HG03469 (cell line): Measurements from ENCODE around the gene TMEM163.
"Not testable (repeated sequence)": the region's sequence is repeated elsewhere in the genome, so short reads cannot be mapped to it uniquely, and the experiment has no call there.

Experiments
- ATAC-seq: cut with Tn5 transposase; IDR thresholded peaks from one replicate; pipeline ENCODE4 v1.9.1; 2021; ENCODE audit warnings: mild to moderate bottlenecking, moderate library complexity, moderate number of reproducible peaks; ENCODE audit not compliant: unreplicated experiment

Gene TMEM163

DNA sequence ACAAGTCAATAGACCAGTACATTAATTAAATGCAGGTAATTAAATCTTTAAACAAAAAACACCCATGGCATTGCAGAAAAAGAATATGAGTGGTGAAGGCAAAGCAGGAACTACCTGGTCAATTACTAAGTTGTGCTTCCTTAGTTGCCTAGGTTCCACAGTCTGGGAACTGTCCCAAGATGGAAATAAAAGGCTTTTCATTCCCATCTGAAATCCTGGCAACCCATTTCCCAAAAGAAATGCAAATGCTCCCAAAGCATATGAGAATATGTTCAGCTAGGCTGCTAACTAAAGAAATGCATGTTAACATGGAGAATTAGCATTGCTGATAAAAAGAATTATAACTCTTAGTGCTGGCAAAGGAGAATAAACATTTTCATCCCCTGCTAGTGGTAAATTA, 177.8 kb downstream of the TMEM163 start:
- no peak for ATAC-seq

DNA sequence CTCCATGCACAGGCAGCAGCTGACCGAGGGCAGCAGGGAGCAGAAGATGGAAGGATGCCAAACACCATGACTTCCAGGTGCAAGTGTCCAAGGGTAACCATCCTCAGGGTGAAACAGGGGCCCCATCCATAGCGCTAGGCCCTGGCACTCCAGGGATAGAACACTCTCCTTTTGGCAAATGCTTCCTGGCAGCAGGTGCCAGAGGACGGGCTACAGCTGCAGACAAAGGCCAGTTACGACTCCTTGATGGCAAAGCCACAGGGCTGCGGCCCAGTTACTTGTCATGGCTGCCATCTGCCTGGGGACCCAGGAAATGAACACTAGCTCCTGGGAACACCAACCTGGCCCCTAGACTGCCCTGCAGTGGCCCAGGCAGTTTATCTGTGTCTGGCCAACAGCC, 178.8 kb downstream of the TMEM163 start:
- ATAC-seq, result no peak

DNA sequence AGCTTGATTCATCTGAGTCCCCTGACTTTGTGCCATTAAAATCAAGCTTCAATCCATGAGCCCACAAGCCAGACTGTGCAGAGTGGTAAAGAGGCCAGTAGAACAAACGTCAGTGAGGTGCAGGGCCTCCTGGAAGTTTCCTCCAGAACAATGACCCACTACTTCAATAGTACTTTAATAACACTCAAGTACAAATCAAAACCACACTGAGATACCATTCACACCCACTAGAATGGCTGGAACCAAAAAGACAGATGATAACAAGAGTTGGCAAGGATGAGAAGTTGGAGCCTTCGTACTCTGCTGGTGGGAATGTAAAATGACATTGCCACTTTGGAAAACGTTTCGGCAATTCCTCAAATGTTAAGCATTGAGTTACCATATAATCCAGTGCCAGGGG, 181.1 kb downstream of the TMEM163 start:
- no peak for ATAC-seq

DNA sequence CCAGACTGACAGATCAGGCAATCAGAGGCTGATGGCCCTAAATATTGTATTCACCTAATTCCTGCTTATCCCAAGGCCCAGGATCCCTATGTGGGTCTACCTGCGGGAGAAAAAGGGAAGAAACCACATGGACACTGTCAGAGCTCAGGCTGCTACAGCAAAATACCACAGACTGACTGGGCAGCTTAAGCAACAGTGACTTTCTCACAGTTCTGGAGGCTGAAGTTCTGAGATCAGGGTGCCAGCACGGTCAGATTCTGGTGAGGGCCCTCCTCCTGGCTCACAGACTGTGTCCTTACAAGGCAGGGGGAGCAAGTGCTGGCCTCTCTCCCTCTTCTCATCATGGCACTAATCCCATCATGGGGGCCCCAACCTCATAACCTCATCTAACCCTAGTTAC, 181.7 kb downstream of the TMEM163 start:
- no peak for ATAC-seq

DNA sequence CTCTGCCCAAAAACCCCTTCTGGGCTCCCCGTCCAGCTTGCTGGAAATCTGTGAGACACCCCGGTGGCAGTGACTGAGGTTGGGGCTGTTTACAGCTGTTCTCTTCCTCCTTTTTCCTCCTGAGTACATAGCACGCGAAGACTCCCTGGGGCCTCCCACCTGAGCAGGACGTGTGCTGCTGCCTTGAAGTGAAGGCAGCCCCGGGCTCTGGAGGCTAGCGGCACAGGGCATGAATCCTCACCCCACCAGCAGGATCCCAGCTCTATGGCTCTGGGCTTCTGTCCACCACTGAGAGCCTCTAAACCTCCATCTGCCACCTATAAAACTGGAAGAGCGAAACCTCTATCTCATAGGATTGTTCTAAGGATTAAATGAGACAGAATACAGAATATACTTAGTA, 182.5 kb downstream of the TMEM163 start:
- no peak for ATAC-seq

DNA sequence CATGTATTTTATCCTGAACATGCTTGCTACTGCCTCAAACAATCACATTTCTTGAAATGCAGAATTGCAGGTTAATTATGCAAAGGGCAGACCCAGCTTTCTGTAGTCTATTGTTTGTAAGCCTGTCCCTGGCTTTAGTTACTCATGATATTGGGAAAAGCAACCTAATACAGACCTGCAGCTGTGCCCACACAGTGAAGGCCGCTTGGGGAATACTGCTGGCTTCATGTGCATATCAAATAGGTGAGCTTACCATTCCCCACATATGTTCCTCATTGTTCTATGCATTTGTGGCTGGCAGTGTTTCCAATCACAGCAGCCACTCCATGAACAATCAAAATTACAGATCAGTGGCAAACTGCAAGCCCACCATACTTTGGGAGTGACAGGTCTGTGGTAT, 186.3 kb downstream of the TMEM163 start:
- no peak for ATAC-seq

DNA sequence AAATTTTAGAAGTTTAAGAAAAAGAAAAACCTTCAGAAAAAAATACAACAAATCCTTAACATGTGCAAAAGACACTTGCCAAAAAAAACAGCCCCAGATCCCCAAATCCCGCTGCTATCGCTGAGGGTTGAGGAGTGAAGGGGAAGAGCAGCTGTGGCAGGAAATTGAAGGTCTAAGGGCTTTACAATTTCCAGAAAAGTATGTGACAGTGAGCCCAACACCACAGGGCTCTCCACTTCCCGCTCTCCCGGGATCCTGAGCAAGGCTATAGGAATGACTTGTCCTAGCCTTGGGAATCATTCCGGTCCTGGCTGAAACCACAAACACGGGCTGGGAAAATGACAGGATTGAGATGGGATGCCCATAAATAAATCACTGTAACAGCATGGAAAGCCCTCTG, 191.4 kb downstream of the TMEM163 start:
- no peak for ATAC-seq

DNA sequence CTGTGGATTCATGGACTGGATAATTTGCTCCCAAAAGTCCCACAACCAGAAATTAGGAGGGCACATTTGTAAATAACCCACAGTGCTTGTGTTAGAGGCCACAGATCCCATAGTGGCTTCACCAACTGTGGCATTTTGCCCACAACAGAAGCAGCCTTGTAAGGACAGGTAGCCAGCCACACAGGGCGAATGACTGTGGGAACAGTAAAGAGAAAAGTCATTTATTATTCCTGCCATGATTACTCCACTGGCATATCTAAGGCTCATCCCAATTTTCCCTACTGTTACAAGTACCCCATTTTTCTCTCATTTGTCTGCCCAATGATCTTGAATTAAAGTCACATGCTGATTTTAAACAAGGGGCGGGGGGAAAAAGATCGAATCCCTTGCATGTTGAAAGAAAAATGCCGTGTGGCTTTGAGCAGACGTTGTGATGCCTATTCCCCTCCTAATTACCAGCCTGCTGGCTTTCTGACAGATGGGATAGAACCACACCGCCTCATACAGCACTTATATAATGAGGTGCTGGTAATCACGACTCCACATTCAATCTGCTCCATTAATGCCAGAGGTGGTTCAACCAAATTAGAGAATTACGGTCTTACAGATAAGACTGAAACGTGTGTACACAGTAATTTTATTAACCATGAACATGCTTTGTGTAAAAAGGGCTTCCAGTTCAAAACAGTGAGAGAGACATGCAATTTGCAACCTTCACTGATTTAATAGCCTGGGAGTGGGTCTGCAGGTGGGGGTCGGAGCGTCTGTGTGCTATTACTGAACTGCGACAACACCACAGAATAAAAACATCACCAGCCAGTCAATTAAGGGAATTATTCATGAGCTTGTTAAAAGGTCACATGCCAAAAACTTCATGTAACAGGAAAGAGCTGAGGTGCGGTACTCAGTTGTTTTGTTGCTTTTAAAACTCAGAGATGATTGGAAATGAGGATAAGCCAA, 196.0 kb downstream of the TMEM163 start:
- no peak for ATAC-seq

DNA sequence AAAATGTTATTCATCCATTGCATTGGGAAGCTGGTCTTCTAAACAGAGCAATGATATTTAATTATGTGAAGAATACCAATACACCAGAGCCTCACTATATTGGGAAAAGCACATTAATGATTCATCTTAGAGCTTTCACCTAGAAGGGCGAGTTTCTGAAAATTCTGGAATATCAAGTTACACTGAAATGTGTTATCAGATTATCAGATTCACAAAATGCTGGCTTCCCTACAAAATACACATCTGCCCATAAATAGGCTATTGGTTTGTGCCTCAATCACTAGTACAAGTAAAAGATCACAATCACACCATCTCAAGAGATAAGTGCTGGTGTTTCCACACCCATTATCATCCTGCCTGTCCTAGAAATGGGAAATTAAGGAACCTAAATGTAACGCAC, 200.7 kb downstream of the TMEM163 start:
- ATAC-seq, result no peak

DNA sequence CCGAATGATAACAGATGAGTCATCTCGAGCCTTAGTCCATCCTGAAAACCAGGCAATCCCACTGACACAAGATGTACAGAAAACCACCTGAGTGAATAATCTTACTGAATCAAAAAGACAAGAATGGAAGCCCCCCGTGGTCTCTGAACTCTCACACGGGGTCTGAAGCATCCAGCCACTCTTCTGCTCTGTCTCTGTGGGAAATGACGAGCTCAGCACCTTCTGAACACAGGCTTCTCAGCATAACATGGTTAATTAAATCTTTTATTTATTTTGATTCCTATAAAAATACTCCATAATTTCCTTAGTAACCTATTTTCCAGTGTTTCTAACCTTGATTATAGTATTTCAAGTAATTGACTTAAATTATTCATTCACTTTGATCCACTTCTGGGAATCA, 203.7 kb downstream of the TMEM163 start:
- no peak for ATAC-seq

DNA sequence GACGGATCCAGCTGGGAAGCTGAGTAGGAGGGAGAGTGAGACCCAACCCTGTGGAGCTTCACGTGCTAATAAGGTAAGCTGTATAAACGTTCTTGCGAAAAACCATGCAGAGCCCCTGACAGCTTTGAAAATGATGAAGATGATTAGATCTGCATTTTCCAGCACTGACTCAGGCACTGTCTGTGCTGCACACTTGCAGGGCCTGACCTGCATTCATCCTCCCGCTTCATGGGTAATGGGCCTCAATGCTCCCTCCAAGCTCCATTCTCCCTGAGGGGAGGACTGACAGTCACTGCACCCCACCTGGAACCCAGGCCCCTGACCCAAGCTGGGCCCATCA, 205.4 kb downstream of the TMEM163 start:
- ATAC-seq, result no peak

DNA sequence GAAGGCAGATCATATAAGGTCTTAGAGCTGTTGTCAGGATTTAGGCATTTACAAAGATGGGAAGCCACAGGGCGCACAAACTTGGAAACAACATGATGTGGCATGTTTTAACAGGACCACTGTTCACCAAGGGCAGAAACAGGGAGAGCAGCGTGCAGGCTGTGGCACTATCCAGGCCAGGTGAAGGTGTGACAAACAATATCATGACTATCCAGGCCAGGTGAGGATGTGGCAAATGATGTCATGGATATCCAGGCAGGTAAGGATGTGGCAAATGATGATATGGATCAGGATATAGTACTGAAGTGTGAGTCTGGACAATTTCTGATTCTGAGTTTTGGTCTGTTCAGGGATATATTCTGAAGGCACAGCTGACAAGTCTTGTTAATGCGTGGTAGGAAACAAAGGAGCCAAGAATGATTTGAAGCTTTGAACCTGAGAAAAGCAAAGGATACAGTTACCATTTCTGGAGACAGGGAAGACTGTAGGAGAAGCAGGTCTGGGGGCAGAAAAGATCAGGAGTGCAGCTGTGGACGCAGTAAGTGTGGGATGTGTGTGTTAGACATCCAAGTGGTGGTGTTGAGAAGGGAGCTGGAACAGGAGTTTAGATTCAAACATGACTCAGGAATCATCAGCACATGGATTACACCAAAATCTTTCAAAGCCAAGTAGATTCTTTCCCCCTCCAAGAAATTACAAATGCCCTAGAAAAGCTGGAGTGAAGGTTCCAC, 205.9 kb downstream of the TMEM163 start:
- no peak for ATAC-seq

DNA sequence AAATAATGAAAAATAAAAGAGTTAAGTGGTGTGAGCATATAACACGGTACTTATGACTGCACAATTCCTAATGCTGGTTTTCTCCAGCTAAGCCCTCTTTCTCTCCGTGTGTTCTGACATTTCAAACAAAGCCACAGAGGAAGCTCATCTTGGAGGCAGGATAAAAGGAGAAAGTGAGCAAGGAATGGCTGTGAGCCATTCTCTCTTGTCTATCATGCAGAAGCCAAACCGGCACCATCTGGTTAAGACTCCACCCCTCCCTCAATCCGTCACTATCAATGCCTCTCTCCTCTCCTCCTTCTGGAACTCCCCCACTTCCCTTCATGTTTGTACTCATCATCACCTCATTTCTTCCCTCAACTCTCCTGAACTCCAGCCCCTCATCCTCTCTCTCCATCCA, 210.4 kb downstream of the TMEM163 start:
- ATAC-seq, result no peak

DNA sequence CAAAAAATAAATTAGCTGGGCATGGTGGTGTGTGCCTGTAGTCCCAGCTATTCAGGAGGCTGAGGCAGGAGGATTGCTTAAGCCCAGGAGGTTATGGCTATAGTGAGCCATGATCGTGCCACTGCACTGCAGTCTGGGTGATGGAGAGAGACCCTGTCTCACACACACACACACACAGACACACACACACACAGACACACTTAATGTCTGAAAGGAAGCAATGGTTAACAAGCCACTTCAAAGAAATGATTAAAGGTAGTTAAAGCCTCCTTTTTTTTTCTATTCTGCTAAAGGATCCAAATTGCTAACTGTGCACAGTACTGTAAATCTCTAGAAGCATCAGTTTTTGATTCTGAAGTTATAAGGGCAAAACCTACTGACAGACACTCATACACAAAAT, 211.1 kb downstream of the TMEM163 start:
- ATAC-seq, result no peak

DNA sequence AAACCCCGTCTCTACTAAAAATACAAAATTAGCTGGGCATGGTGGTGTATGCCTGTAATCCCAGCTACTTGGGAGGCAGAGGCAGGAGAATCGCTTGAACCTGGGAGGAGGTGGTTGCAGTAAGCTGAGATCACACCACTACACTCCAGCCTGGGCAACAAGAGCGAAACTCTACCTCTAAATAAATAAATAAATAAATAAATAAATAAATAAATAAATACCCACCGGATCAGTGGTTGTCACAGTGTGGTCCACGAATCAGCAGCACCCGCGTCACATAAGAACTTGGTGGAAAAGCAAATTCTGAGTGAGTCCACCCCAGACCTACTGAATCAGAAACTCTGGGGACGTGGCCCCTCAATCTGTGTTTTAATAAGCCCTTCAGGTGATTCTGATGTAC, 211.6 kb downstream of the TMEM163 start:
- not testable (repeated sequence) for ATAC-seq

DNA sequence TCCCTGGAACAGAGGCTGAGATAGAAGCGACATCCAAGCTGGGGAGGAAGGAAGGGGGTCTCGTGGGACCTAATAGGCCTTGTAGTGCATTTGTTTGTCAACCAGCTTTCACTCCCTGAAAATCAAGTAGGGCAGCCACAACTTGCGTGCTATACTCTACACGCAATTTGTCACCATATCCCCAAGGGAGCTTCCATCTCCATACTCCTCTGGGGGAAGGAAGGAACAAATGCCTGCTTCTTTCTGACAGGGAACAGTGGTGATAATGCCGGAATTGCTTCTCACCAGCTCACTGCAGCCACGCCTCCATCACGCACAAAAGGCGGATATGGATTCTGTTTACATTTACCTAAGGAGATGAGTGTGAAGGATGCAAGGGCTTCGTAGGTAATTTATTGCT, 213.4 kb downstream of the TMEM163 start:
- ATAC-seq, result no peak

DNA sequence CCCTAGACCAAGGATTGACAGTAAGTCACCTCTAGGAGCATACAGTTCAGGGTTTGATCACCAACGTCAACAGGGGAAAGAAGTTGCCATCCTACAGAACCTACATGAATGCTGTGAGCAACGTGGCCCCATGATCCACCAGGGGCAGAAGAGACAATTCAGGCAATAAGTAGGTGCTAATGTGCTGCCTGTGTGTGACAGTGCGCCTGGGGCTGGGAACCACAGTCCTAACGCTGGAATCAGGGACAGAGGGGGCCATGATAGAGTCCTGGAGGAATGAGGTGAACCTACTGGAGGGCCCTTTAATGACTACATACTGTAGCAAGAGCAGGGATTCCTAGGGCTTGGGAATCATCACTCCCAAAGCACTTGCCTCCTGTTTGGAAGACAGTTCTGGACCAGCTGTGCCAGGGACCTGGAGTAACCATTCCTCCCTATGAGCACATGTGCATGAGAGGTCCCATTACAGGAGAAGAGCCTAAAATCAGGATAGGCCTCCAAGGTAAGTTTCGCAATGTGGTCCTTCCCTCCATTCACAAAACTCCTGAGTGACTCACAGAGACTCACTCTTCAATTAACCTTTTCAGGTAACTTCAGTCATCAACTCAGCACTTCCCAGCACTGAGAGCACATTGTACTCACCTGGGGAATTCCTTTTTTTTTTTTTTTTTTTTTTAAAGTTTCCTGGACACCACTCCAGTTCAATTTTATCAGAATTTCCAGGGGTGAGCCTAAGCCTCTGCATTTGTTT, 214.0 kb downstream of the TMEM163 start:
- no peak for ATAC-seq

DNA sequence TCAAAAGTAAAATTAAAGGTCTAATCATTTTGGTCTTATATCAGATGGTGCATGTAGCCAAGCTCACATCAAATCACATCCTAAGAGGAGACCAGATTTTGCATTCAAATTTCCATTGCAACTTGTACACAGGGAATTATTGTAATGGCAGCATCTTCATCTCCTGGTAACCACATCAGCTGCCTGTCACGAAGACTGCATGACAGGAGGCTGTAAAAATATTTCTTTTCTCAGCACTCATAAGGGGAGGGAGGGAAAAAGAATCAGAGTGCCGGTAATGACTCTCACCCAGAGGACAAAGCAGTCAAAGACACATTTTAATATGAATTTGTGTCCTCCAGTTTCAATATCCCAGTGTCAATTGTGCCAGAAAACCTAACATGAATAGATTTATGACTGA, 216.7 kb downstream of the TMEM163 start:
- ATAC-seq, result no peak

DNA sequence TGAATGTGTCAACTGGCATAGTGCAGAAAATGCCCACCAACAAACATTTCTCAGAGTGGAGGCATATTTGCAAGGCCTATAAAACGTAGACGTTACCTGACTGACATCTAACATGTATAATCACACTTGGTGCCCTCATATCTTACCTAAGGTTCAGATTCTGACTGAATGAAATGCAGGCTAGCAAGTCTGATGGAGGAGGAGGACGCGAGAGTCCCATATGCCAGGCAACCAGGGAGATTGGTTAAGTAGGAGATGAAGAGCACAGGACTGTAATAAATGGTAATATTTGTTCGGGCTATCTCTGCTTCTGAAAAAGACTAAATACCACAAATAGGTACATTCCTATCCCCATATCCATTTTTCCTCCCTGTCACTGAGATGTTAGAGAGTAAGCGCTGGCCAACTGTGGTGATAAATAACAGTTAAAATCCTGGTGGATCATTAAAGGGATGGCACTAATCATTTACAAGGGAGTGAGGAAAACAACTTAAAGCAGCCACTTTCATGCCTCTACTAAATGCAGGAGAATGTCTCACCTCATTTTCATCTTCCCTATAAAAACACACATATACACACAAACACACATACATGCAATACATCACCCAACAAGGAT, 217.2 kb downstream of the TMEM163 start:
- no peak for ATAC-seq

DNA sequence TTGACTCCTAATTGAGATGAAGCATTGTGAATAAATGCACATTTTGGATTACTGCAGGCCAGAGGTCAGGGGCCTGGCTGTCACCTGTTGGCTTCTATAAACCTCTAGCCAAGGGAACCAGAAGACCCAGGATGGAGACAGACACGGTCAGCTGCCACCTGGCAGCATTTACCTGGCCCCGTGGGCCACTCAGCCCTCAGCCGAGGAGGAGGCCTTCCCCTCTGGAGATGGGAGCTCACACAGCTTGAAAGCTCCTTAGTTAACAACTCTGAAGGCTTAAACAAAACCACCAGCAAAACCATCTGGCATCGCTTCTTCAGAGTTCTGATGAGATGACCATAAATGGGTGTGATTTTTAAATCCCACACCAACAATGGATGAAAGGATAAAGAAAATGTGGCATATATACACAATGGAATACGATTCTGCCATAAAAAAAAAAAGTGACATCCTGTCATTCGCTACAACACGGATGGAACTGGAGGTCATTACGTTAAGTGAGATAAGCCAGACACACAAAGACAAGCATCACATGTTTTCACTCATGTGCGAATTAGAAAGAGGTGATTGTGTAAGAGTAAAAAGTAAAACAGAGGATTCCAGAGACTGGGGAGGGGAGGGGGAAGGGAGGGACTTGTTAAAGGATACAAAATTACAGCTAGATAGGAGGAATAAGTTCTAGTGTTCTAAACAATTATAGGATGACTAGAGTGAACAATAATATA, 218.4 kb downstream of the TMEM163 start:
- no peak for ATAC-seq
